AG09309 (cell line): ENCODE results near the gene RPS6KA2.

Experiments
- DNase-seq: peaks from one replicate; pipeline ENCODE4 v3.0.0-alpha.2; 2010; ENCODE audit warnings: low read depth
- H3K4me3 ChIP-seq: 2 replicates; pipeline ENCODE4 v1.5.1; 2011; ENCODE audit warnings: mild to moderate bottlenecking, low read depth, low read length, moderate library complexity; ENCODE audit not compliant: control insufficient read depth
- CTCF ChIP-seq: IDR thresholded peaks from 2 replicates; pipeline ENCODE4 v1.5.1; 2011; ENCODE audit warnings: mild to moderate bottlenecking, low read depth, low read length, inconsistent platforms; ENCODE audit not compliant: insufficient read depth, control insufficient read depth; ENCODE audit errors: missing control alignments

RPS6KA2 gene

GRCh38 chr6:166570929-166571713 is 55.9 kb downstream of the RPS6KA2 start:
- TF ChIP-seq CTCF, result no peak
- DNase-seq, result no peak
- H3K4me3 ChIP-seq, result no peak overlapping the region

GRCh38 chr6:166569206-166569605 is 57.8 kb downstream of the RPS6KA2 start:
- no peak for DNase-seq
- no peak overlapping the region for H3K4me3 ChIP-seq
- TF ChIP-seq CTCF, result no peak

GRCh38 chr6:166567813-166568212 is 59.2 kb downstream of the RPS6KA2 start:
- no peak overlapping the region for H3K4me3 ChIP-seq
- no peak for TF ChIP-seq CTCF
- DNase-seq, result no peak

- DNase-seq, result peak; percentile 97
- no peak overlapping the region for H3K4me3 ChIP-seq
- TF ChIP-seq CTCF, result no peak
Measured at GRCh38 chr6:166567107-166567506, 59.9 kb downstream of the RPS6KA2 start.

GRCh38 chr6:166566026-166567011 is 60.7 kb downstream of the RPS6KA2 start:
- no peak for TF ChIP-seq CTCF
- H3K4me3 ChIP-seq, result no peak overlapping the region

GRCh38 chr6:166565084-166565967 is 61.7 kb downstream of the RPS6KA2 start:
- DNase-seq, result no peak
- TF ChIP-seq CTCF, result no peak
- no peak overlapping the region for H3K4me3 ChIP-seq

More at GRCh38 chr6:166566026-166567011, 60.7 kb downstream of the RPS6KA2 start:
- no peak for DNase-seq
